Fibroblast of pulmonary artery (primary cell): ENCODE measurements around the gene GJA3.

Source experiments
- DNase-seq: peaks from one replicate; pipeline ENCODE4 v3.0.0-alpha.2; 2010; ENCODE audit warnings: low read depth
- H3K4me3 ChIP-seq: replicated peaks from 2 replicates; pipeline ENCODE4 v1.5.1; 2011; ENCODE audit warnings: low read depth, mild to moderate bottlenecking, control low read depth, low read length, moderate library complexity
- CTCF ChIP-seq: IDR thresholded peaks from 2 replicates; pipeline ENCODE4 v1.5.1; 2011; ENCODE audit warnings: mild to moderate bottlenecking, control low read depth, low read length, inconsistent platforms; ENCODE audit errors: missing control alignments

GJA3 gene

DNA sequence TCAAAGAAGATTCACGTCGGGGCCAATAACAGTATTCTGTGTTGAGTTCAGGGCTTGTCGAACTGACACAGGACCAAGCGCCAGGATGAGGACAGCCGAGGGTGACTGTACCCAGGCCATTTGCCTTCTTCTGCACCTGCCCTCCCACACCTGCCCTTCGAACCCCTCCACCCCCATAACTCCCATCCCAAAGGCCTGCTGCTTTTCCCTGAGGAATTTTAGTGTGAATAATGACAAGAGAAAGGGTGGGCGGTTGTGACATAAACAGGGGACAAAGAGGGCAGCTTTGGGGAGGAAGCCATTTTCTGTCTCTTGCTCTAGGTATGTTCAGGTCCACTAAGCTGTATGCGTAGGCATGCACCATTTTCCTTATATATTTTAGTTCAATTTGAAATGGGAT is 26.1 kb downstream of the GJA3 start:
- DNase-seq: no peak
- H3K4me3 ChIP-seq: no peak overlapping the region
- TF ChIP-seq CTCF: no peak

DNA sequence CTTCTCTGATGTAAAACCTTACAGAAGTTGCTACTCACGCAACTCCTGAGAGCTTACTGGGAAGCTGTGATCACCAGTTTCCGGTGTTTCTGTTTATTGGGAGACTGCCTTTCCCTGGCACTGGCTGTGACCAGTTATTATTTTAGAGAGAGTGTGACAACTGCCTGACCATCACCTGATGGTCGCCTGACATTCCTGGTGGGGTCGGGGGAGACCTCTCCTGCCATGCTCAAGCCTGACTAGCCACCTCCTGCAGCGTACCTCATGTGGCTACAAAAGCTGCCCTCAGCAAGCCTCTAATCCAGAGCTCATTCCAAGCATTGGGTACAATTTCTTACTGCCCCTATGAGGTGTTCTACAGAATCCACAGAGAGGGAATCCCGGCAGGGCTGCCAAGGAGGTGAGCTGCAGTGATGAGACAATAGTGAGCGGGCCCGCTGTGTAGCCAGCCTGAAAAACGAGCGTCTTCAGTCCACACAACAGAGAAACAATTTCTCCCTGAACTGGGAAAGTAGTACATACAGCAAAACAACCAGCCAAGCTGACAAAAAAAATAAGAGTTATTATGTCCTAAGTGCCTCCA is 28.7 kb downstream of the GJA3 start:
- no peak for TF ChIP-seq CTCF
- no peak overlapping the region for H3K4me3 ChIP-seq
- no peak for DNase-seq

DNA sequence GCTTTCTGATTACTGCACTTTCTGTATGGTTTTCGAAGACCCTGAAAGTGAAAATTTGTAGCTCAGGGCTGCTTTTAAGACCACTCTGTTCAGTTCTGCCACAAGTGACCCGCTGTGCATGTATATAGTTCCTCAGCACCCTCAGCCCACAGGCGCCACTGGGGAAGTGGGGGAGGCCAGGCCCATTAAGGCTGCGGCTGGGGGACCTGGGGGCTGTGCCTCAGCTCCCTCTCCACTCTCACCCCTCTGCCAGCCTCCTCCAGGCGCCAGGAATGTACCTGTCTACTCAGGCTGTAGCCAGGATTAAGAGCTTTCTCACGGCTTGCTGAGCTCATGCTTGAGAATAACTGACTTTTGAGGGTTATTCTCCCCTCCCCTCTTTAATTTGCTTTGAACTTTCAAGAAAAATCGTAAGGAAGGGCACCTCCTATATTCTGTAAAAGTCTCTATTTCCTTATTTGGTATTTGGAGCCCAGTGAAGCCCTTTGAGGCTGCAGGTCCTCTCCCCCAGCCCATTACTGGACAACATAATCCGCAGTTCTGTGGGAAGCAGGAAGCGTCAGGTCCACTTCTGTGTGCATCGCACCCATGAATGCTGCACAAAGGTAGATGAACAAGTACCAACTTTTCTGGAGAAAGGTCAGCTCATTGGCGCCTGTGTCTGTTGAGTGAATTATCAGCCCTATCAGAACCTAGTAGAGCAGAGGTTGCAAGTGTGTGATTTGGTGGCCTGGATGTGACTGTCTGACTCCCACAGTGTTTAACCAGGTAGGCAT is 29.6 kb downstream of the GJA3 start:
- H3K4me3 ChIP-seq: no peak overlapping the region
- TF ChIP-seq CTCF: no peak
- no peak for DNase-seq

- no peak for TF ChIP-seq CTCF
- H3K4me3 ChIP-seq: no peak overlapping the region
- DNase-seq: no peak
Measured at GRCh38 chr13:20130652-20131051, 30.2 kb downstream of the GJA3 start.

- no peak overlapping the region for H3K4me3 ChIP-seq
- TF ChIP-seq CTCF: no peak
- DNase-seq: no peak
Measured at GRCh38 chr13:20130012-20130411, 30.8 kb downstream of the GJA3 start.

DNA sequence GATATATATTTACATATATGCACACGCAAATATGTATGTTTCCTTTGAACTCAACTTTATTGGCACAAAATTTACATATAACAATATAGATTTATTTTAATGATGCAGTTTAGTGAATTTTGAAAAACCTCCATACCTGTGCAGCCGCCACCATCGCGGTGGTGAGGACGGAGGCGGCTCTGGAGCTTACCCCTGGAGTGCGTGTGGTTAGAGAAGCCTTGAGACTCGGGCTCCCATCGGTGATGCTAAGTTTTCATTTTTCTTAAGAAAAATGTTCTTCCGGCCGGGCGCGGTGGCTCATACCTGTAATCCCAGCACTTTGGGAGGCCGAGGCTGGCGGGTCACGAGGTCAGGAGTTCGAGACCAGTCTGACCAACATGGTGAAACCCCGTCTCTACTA is 31.8 kb downstream of the GJA3 start:
- no peak overlapping the region for H3K4me3 ChIP-seq
- no peak for TF ChIP-seq CTCF
- no peak for DNase-seq
